Measurements from ENCODE around the gene MYH15.

The MYH15 gene

DNA sequence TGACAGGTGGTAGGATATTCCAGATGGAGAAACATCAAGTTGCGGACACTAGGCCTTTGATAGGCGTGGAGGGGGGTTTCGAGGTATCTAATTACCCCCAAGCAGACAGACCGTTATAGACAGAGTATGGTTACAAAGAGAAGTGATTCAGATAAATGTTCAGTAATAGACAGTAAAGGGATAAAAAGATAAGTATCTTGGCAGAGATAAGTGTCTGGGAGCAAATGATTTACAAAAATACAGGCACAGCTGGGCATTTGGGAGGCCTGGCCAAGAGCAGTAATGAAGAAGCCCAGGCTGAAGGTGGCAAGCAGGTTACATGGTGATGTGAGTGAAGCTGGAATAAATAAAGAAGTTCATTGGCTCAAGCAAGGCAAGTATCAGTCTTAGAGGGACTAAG is 659 bp upstream of the MYH15 start:
- TF ChIP-seq, protein P1, sequence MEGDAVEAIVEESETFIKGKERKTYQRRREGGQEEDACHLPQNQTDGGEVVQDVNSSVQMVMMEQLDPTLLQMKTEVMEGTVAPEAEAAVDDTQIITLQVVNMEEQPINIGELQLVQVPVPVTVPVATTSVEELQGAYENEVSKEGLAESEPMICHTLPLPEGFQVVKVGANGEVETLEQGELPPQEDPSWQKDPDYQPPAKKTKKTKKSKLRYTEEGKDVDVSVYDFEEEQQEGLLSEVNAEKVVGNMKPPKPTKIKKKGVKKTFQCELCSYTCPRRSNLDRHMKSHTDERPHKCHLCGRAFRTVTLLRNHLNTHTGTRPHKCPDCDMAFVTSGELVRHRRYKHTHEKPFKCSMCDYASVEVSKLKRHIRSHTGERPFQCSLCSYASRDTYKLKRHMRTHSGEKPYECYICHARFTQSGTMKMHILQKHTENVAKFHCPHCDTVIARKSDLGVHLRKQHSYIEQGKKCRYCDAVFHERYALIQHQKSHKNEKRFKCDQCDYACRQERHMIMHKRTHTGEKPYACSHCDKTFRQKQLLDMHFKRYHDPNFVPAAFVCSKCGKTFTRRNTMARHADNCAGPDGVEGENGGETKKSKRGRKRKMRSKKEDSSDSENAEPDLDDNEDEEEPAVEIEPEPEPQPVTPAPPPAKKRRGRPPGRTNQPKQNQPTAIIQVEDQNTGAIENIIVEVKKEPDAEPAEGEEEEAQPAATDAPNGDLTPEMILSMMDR (IDR thresholded peaks at IDR 0.05; ENCODE audit: insufficient read depth, low read length, poor library complexity, severe bottlenecking), result no peak
- DNase-seq (ENCODE audit: extremely low read depth, insufficient read length), result no peak
- H3K27me3 ChIP-seq (replicated peaks; ENCODE audit: control insufficient read depth, insufficient read depth, low read length), result no peaks in the 10 kb centered on the region
- no peak overlapping the region for H3K4me3 ChIP-seq (replicated peaks; ENCODE audit: low read depth, low read length)
- H3K36me3 ChIP-seq (ENCODE audit: control insufficient read depth, insufficient read depth, low read length), result no peaks in the 10 kb centered on the region

DNA sequence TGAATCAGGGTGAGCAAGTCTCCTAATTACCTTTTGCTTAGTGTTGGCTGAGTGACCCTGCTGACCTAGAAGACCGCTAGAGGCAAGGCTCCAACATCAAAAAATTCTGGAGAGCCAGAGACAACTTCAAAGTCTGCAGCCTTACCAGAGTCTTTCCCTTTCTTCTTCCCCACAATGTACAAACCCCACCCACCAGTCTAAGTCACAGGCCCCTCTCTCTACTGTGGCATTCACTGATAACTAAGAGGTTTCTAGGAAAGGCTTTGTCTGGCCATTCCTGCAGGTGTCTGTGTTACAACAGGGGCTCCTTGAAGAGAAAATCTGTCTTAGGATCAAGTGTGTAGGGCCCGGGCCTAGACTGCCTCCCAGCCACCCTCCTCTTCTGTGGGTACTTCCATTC is 525 bp downstream of the MYH15 start:
- DNase-seq (ENCODE audit: extremely low read depth, insufficient read length), result no peak
- no peaks in the 10 kb centered on the region for H3K27me3 ChIP-seq (replicated peaks; ENCODE audit: control insufficient read depth, insufficient read depth, low read length)
- H3K4me3 ChIP-seq (replicated peaks; ENCODE audit: low read depth, low read length), result no peak overlapping the region
- TF ChIP-seq, protein P1 (IDR thresholded peaks at IDR 0.05; ENCODE audit: insufficient read depth, low read length, poor library complexity, severe bottlenecking), result no peak
- no peaks in the 10 kb centered on the region for H3K36me3 ChIP-seq (ENCODE audit: control insufficient read depth, insufficient read depth, low read length)

DNA sequence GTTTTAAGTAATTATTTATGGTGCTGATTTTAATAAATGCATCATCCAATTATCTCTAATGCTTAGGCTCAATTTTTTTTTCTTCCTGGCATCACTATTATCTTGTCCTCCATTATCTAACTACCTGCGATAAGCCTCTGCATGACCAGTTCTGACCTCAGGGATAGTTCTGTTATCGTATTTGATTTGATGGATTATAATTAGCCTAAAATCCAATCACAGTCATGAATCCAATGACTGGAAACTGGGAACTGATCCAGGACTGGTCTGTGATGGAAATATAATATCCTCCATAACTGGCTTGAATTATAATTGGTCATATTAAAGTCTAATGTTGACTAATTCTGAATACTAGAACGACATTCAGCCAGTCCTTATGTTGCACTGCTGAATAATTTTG is 1.1 kb downstream of the MYH15 start:
- no peak overlapping the region for H3K4me3 ChIP-seq (replicated peaks; ENCODE audit: low read depth, low read length)
- no peaks in the 10 kb centered on the region for H3K27me3 ChIP-seq (replicated peaks; ENCODE audit: control insufficient read depth, insufficient read depth, low read length)
- no peaks in the 10 kb centered on the region for H3K36me3 ChIP-seq (ENCODE audit: control insufficient read depth, insufficient read depth, low read length)
- TF ChIP-seq, protein P1 (IDR thresholded peaks at IDR 0.05; ENCODE audit: insufficient read depth, low read length, poor library complexity, severe bottlenecking), result no peak
- DNase-seq (ENCODE audit: extremely low read depth, insufficient read length), result no peak

DNA sequence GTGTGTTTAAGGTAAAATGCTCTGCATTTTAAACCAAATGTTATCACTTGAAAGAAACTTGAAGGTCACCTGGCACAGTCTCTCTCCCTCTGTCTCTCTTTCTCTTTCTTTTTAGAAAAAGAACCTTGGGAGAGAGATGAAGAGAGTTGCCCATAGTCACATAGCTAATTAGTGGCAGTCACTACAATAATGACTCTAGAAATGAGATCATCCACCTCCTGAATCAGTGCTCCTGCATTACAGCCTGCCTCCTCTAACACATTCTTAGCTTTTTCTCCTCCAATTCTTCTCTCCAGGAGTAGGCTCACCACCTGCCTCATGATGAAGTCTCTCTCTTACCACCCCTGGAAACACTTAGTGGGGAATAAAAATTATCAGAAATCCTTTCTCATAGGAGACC is 2.5 kb downstream of the MYH15 start:
- Histone ChIP-seq H3K36me3 (ENCODE audit: control insufficient read depth, insufficient read depth, low read length) (no peaks in the 10 kb centered on the region), H3K4me3 (replicated peaks; ENCODE audit: low read depth, low read length) (no peak overlapping the region), H3K27me3 (replicated peaks; ENCODE audit: control insufficient read depth, insufficient read depth, low read length) (no peaks in the 10 kb centered on the region)
- no peak for DNase-seq (ENCODE audit: extremely low read depth, insufficient read length)
- TF ChIP-seq, protein P1 (IDR thresholded peaks at IDR 0.05; ENCODE audit: insufficient read depth, low read length, poor library complexity, severe bottlenecking), result no peak

DNA sequence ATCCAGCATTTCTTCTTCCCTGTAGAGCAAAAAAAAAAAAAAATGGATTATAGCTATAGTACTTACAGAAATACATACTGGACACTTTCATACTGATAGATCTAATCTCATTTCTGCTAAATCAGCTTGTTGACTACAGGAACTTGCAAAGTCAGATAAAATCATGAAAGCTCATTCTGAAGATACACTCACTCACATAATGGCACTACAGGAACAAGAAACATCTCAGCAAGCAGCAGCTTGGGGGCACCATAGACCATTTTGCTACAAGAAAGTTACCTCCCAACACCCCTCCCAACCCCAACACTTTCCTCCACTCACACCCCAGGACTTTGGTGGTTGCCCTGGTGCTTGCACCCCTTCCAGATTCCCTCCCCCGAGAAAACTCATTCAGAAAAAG is 4.6 kb downstream of the MYH15 start:
- no peak for DNase-seq (ENCODE audit: extremely low read depth, insufficient read length)
- no peaks in the 10 kb centered on the region for H3K27me3 ChIP-seq (replicated peaks; ENCODE audit: control insufficient read depth, insufficient read depth, low read length)
- TF ChIP-seq, protein P1 (IDR thresholded peaks at IDR 0.05; ENCODE audit: insufficient read depth, low read length, poor library complexity, severe bottlenecking), result no peak

DNA sequence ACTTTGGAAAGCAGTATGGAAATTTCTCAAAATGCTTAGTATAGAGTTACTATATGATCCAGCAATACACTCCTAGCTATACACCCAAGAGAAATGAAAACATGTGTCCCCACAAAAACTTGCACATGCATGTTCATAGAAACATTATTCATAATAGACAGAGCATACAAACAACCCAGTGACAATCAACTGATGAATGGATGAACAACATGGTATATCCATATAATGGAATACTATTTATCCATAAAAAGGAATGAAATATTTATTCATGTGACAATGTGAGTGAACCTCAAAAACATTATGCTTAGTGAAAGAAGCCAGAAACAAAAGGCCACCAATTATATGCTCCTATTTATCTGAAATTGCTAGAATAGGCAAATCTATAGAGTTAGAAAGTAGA is 6.7 kb downstream of the MYH15 start:
- Histone ChIP-seq H3K27me3 (replicated peaks; ENCODE audit: control insufficient read depth, insufficient read depth, low read length) (no peaks in the 10 kb centered on the region), H3K4me3 (replicated peaks; ENCODE audit: low read depth, low read length) (no peak overlapping the region), H3K36me3 (ENCODE audit: control insufficient read depth, insufficient read depth, low read length) (no peaks in the 10 kb centered on the region)
- TF ChIP-seq, protein P1 (IDR thresholded peaks at IDR 0.05; ENCODE audit: insufficient read depth, low read length, poor library complexity, severe bottlenecking), result no peak
- DNase-seq (ENCODE audit: extremely low read depth, insufficient read length), result no peak

More for the DNA sequence above, 4.6 kb downstream of the MYH15 start:
- Histone ChIP-seq H3K36me3 (ENCODE audit: control insufficient read depth, insufficient read depth, low read length) (no peaks in the 10 kb centered on the region), H3K4me3 (replicated peaks; ENCODE audit: low read depth, low read length) (no peak overlapping the region)
